HT1080 (cell line): ENCODE results near the gene BRD7. TPM values are rescaled to one million over a fixed set of nuclear protein-coding genes. Genes with fewer than 3 reads are reported as not detected.

Experiments
- DNase-seq: peaks from one replicate; pipeline ENCODE4 v3.0.0-alpha.2; 2015; ENCODE audit warnings: low read depth
- polyA plus RNA-seq, 2 experiments: library from polyadenylated mRNA; depleted of rRNA; stranded (reverse); fragments of >200 nt; gene quantifications; 2 replicates each; pipeline ENCODE4 v1.2.3, GENCODE V29; 2015
- total RNA-seq: library from RNA; depleted of rRNA; stranded (reverse); fragments of >200 nt; shearing (Covaris generic); gene quantifications from 2 replicates; pipeline ENCODE4 v1.2.3, GENCODE V29; 2014; rRNA removed

Gene BRD7
- total RNA-seq = 78.1 and 78.6 TPM in 2 replicates
- polyA plus RNA-seq (2015; cell fraction: cytosol; rRNA removed) = 57.7 and 70.6 TPM in 2 replicates
- 38.1 and 38.9 TPM in 2 replicates for polyA plus RNA-seq (2015; cell fraction: nucleus; rRNA removed)

DNA sequence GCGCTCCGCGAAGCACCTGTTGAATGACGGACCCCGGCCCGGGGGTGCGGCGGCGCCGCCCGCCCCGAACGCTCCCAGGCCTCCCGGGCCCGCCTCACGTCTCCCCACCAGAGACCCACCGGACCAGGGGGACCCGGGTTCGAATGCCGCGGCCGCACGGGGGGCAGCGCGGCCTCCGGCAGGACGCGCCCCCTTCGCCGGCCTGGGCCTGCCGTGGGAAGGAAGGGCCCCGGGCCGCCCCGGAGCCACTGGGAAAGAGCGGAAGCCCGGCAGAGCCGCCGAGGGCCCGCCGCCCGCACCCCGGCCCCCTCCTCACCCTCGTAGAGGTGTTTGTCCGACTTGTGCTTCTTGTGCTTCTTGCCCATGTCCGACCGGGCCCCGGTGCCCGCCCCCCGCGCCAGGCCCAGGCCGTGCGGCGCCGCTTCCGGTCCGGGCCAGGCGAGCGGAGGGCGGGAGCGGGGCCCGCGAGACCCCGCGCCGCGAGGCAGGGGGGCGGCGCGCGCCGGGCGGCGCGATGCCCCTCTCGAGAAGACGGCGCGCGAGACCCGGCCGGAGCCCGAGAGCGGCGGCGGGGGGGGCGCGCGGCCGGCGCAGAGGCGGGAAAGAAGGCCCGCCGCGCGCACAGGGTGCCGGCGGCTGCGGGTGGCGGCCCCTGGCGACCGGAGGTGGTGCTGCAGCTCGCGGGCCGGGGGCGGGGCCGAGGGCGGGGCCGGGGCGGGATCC lies at the start of gene BRD7:
Gene BRD7 (minus strand): TSS at position 579 of the 723 bp plus-strand sequence. CDS start 214 bp downstream, at position 365.
- no peak for DNase-seq

- no peak for DNase-seq
These were observed 47.6 kb upstream of the BRD7 start for GRCh38 chr16:50416388-50416787.

GRCh38 chr16:50414152-50414551 lies 45.4 kb upstream of the BRD7 start:
- DNase-seq = no peak

DNA sequence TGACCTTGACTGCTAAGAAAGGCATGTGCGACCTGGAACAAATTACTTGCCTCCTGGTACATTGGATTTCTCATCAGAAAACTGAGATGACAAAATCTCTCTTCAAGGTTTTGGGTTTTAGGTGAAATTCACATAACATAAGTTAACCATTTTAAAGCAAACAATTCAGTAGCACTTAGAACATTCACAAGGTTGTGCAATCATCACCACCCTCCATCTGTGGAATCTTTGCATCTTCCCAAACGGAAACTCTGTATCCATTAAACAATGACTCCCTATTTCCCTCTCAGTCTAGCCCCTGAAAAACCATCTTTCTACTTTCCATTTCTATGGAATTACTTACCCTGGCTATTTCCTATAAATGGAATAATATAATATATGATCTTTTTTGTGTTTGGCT lies 42.2 kb upstream of the BRD7 start:
- no peak for DNase-seq

GRCh38 chr16:50408001-50408561 lies 39.3 kb upstream of the BRD7 start:
- DNase-seq = no peak

DNA sequence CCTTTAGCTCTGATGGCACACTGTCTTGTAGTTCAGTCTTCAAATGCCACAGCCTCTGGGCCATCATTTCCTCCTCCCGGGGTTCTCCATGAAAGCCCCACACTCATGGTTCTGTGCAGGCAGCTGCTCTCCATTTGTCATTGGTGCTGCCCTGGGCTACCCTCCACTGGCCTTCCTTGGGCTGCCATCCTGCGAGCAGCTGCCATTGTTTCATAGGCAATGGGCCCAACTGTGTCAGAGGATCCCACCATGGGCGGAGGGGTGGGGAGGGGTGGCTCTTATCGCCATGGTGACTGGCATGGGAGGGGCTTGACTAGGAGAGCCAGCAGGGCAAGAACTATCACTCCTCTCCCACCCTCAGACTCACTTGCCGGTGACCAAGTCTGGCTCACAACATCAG lies 38.6 kb upstream of the BRD7 start:
- no peak for DNase-seq

- DNase-seq = no peak
These were observed 34.7 kb upstream of the BRD7 start for GRCh38 chr16:50403491-50403890.

DNA sequence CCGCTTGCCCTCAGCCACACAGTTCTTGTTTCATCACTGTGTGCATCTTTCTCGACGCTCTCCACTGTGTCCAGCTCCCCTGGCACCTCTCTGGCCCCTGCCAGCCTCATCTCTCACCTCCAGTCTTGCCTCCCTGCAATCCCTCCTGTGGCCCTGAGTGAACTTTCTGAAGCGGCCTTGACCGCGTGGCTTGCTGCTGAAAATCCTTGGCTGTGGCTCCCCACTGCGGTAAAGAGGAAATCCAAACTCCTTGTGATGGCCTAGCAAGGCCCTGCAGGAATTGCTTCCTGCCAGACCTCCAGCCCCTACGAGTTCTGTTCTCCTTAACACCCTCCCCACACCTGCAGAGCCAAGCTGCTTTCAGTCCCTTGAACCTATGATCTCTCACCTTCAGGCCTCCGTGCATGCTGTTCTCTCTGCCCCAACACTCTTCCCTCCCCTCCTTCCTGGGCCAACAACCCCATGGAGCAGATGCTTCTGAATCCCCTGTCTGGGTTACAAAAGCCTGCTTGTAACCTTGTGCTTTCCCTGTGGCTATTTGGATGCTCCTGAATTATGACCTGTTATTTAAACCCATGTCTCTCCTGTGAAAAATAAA lies 33.6 kb upstream of the BRD7 start:
- no peak for DNase-seq

DNA sequence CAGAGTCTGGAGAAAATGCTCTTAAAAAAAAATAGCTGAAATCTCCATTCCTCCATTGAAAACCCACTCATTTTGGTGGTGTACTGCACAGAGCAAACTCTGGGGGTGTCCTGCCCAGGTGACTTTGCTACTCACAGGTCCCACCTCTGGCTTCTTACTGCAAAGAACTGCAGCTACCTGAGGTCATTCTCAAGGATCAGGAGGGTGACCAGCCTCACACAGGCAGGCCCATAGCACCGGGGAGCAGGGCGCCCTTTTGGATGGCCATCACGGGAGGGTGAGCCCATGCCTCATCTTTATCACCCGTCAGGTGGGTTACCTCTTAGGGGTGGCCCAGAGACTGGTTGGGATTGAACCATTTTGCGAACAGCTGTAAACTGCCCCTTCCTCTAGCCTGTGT lies 32.6 kb upstream of the BRD7 start:
- DNase-seq = no peak

GRCh38 chr16:50400967-50401348 lies 32.2 kb upstream of the BRD7 start:
- peak; percentile 41 for DNase-seq

- no peak for DNase-seq
These were observed 31.7 kb upstream of the BRD7 start for GRCh38 chr16:50400312-50400966.

DNA sequence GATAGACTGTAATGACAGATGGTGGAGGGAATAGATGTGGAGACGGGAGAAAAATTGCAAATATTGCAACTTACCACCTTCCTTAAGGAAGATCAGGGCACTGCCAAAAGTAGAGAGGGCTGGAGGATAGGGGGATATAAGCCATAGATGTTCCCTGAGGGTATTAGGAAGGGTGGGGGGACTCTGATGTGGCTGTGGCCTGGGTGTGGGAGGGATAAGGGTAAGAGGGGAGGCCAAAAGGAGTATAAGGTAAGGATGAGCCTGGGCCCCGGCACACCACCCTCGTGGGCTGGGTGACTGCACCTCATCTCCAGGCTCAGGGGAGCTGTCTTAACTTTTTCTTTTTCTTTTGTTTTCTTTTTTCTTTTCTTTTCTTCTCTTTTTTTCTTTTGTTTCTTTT lies 30.6 kb upstream of the BRD7 start:
- DNase-seq = no peak

DNA sequence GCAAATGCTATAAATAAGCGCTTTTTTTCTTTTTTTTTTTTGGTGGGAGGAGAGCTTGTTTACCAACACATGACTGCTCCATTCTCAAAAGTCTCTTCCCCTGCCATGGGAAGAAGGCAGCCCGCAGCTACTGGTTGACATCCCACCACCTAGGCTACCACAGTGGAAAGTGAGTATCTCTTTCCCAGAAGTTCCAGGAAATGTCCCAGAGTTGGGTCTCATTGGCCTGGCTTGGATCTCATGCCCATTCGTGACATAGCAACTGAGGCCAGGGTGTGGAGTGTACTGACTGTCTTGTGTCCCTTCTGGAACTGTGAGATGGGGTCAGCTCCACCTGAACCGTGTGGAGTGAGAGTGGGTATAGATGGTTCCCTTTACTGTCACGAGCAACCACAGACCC lies 29.5 kb upstream of the BRD7 start:
- DNase-seq = no peak

GRCh38 chr16:50396761-50397535 lies 28.2 kb upstream of the BRD7 start:
- peak; percentile 92 for DNase-seq

DNA sequence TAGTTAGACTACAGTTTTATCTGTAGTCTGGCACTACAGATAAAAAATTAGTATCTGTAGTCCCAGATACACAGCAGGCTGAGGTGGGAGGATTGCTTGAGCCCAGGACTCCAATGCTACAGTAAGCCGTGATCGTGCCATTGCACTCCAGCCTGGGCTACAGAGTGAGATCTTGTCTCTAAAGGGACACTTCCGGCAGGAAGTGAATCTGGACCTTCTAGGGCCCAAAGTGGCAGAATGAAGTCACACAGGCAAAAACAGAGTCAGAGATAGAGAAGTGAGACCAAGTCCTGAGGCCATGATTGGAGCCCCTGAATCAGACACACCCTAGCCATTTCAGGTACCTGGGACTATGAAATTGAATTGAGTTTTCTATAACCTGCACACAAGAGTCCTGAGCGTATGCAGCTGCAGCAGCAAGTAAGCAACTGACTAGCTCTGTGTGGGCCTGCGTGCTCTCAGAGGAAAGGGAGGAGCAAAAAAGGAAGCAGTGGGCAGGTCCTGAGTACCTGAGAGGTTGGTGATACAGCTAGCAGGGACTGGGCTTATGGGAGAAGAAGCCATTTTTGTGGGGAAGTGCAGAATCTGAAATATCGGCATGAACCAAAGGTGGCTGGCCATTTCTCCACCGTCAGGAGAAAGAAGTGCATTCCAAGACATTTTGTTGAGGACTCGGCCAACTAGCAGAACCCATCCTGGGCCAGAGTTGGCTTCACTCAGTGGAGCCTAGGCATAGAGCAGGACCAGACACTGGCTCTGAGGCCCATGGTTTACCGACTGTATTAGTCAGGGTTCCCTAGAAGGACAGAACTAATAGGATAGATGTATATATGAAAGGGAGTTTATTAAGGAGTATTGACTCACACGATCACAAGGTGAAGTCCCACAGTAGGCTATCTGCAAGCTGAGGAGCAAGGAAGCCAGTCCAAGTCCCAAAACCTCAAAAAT lies 27.2 kb upstream of the BRD7 start:
- DNase-seq = no peak

DNA sequence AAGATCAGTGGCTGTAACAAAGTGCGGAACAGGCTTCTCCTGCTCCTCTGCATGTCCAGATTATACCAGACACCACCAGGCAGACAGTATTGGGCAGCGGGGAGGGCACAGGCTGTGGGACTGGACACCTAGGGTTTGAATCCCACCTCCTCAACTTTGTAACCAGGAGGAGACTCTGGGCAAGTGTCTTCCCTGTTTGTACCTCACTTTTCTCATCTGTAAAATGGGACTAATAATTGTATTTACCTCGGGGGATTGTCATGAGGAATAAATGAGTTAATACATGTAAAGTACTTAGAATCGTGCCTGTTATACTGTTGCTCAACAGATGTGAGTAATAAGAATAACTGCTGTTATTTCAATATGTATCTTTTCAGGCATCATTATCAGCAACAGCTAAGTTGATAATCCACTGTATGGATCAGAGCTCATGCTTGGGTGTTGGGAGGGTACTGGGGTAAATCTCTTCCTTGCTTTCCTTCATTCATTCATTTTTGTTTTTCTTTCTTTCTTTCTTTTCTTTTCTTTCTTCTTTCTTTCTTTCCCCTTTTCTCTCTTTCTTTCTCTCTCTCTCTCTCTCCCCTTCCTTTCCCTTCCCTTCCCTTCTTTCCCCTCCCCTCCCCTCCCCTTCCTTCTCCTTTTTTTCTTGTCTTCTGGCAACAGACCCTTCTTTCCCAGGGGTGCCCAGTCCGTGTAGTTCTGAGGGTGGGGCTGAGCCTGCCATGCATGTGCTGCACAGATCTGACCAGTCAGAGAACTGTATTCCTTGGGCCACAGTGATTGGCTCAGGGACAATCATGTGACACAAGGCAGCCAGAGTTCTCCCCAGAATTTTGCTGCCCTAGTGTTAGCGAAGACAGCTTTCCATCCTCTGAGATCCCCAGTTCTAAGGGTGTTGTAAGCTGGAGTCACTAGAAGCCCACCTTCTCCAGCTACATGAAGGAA lies 25.3 kb upstream of the BRD7 start:
- no peak for DNase-seq

GRCh38 chr16:50393416-50393815 lies 24.6 kb upstream of the BRD7 start:
- no peak for DNase-seq

DNA sequence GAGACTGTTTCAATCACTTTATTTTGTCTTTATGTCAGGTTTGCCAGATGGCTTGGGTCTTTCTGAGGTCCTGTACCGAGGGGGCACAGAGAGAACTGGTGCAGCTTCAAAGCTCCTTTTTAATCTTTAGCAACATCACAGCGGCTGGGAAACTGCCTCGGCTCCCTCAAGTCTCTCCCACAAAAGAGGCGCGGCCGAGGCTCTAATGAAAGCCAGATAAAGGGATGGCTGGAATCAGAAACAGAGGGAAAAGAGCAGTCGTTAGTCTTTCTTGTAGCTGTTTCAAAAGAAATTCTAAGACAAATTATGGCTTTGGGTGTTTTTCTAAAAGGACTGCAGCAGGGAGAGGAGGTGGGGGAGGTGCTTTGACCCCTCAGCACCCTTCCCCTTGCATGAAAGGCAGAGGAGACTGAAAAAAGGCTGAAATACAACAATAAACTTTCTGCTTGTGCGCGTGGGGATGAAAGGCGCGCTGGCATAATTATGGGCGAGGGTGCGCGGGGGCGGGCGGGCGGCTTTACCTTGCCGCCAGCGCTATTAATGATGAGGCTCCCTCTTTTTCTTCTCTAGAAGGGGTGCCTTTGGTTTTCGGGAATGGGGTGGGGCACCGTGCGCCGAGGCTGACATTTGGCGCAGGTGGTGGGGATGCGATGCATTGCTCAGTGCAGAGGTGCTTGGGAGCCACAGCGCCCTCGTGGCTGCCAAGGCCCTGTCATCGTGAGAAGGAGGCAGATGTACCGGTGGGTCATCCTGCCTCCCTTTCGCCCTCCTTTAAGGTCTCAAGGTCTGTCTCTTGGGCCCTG lies 22.3 kb upstream of the BRD7 start:
- no peak for DNase-seq
